K562 (cell line): Measurements from ENCODE around the gene IRAK3. TPM values are rescaled to one million over a fixed set of nuclear protein-coding genes. Genes with fewer than 3 reads are reported as not detected.
A peak's percentile ranks its signal among the peaks of the same experiment; 100 is the strongest.

ENCODE experiments used
- CHAMP1 ChIP-seq: fragments of 450-650 bp; IDR thresholded peaks from 2 replicates; pipeline ENCODE4 v1.6.1; 2016; ENCODE audit warnings: mild to moderate bottlenecking
- CREBBP ChIP-seq: IDR thresholded peaks from one replicate; pipeline ENCODE4 v1.6.1; 2012; ENCODE audit warnings: low read depth, mild to moderate bottlenecking, control low read depth, inconsistent platforms, low read length
- DIDO1 ChIP-seq: fragments of 450-650 bp; IDR thresholded peaks from 2 replicates; pipeline ENCODE4 v1.6.1; 2016; ENCODE audit warnings: low read depth, missing biosample characterization, missing genetic modification characterization
- NR2C2 ChIP-seq, 2 experiments: fragments of 200-800 bp in 1 of 2; sonication (Bioruptor generic) in 1 of 2; sonication (generic) in 1 of 2; formaldehyde crosslinking in 1 of 2; IDR thresholded peaks; 2 replicates each; pipeline versions ENCODE4 v1.6.1 to v1.8.0; 2016 to 2022; ENCODE audit warnings: mild to moderate bottlenecking in 1 of 2, missing compliant biosample characterization in 1 of 2, missing genetic modification characterization in 1 of 2, missing genetic modification reagents in 1 of 2
- RBM22 ChIP-seq: fragments of 200-400 bp; formaldehyde crosslinking; IDR thresholded peaks from 2 replicates; pipeline ENCODE4 v1.6.1; 2018; ENCODE audit warnings: low read length, low read depth; ENCODE audit not compliant: poor library complexity, severe bottlenecking
- SNIP1 ChIP-seq: fragments of 450-650 bp; IDR thresholded peaks from 2 replicates; pipeline ENCODE4 v1.7.1; 2017; ENCODE audit warnings: low read depth, mild to moderate bottlenecking
- TOE1 ChIP-seq, 2 experiments: fragments of 450-650 bp in 1 of 2; sonication (generic) in 1 of 2; formaldehyde crosslinking in 1 of 2; IDR thresholded peaks; 2 replicates each; pipeline versions ENCODE4 v1.7.1 to v1.8.0; 2016 to 2022; ENCODE audit warnings: borderline replicate concordance in 2 of 2, mild to moderate bottlenecking in 2 of 2, antibody characterized with exemption in 1 of 2, inconsistent platforms in 1 of 2, low read depth in 1 of 2, missing genetic modification reagents in 1 of 2, moderate library complexity in 1 of 2
- ZBTB33 ChIP-seq: sonication (generic); formaldehyde crosslinking; IDR thresholded peaks from 2 replicates; pipeline ENCODE4 v1.8.1; 2023; ENCODE audit warnings: mild to moderate bottlenecking, missing genetic modification reagents
- ZBTB40 ChIP-seq, 2 experiments: fragments of 450-650 bp in 1 of 2; sonication (generic) in 1 of 2; formaldehyde crosslinking in 1 of 2; IDR thresholded peaks; 2 replicates each; pipeline versions ENCODE4 v1.7.1 to v1.9.0; 2016 to 2022; ENCODE audit warnings: inconsistent platforms in 1 of 2, mild to moderate bottlenecking in 1 of 2, missing genetic modification reagents in 1 of 2
- ZNF639 ChIP-seq, 2 experiments: fragments of 200-800 bp in 1 of 2; sonication (Bioruptor generic) in 1 of 2; sonication (generic) in 1 of 2; formaldehyde crosslinking in 1 of 2; IDR thresholded peaks in 1 of 2; conservative IDR thresholded peaks in 1 of 2; 2 replicates each; pipeline versions ENCODE4 v1.5.0 to v1.6.1; 2016 to 2020; ENCODE audit warnings: missing compliant biosample characterization in 1 of 2, missing genetic modification characterization in 1 of 2, missing genetic modification reagents in 1 of 2
- polyA plus RNA-seq, 8 experiments: library from polyadenylated mRNA; depleted of rRNA in 4 of 8; stranded (reverse) in 5 of 8; unstranded in 3 of 8; fragments of >200 nt; fragmentation: Nextera tagmentation in 2 of 8; fragmentation: Illumina TruSeq in 1 of 8; extraction: Ambion mirVana in 2 of 8; extraction: Trizol in 1 of 8; gene quantifications; 2 replicates each; pipeline versions ENCODE4 v1.2.1 to v1.2.3, GENCODE V29; 2011 to 2014; ENCODE audit warnings: inconsistent platforms in 1 of 8, missing spikeins in 1 of 8
- total RNA-seq, 7 experiments: library from RNA; depleted of rRNA in 6 of 7; stranded (reverse); fragments of >200 nt in 6 of 7; fragmentation: Illumina TruSeq in 2 of 7; extraction: Trizol in 2 of 7; gene quantifications; 2 replicates each; pipeline versions ENCODE4 v1.2.1 to v1.2.3, GENCODE V29; 2011 to 2021; ENCODE audit warnings: low replicate concordance in 1 of 7

The IRAK3 gene
- total and polyA plus RNA-seq, 9 of the 15 experiments (the other 6 are each of a cell fraction or from before 2014, with no cell fraction given) = 0.06 to 0.09 (median 0.07) TPM; not detected in 6

GRCh38 chr12:66302827-66303169 is 113.8 kb downstream of the IRAK3 start (continued):
- TF ChIP-seq DIDO1 (tag) = no peak
- TF ChIP-seq RBM22 = no peak
- no peak for TF ChIP-seq SNIP1
- TF ChIP-seq ZBTB40 (IDR thresholded peaks at IDR 0.05) = 0 out of 2 replicates have a peak, but pooled peaks have one; percentile 39
- no peak for TF ChIP-seq ZBTB40 (CRISPR knock-in tag; IDR thresholded peaks at IDR 0.05)
- no peak for TF ChIP-seq NR2C2 (CRISPR knock-in tag; IDR thresholded peaks at IDR 0.05)
- TF ChIP-seq NR2C2 (tag; IDR thresholded peaks at IDR 0.05) = peak; percentile 36; the same call in 1 of the 2 replicates
- peak in 1 of 2 experiments; percentile 46; a peak in 1 of 4 replicates for TF ChIP-seq ZNF639 (CRISPR knock-in tag; conservative IDR thresholded peaks at IDR 0.05 in 1 of 2, IDR thresholded peaks at IDR 0.05 in 1 of 2)
- no peak; the same call in 1 of the 2 replicates for TF ChIP-seq TOE1 (IDR thresholded peaks at IDR 0.05; ENCODE audit: borderline replicate concordance)
- TF ChIP-seq TOE1 (CRISPR knock-in tag; IDR thresholded peaks at IDR 0.05; ENCODE audit: borderline replicate concordance, low read depth) = no peak
- TF ChIP-seq CREBBP = no peak
- no peak for TF ChIP-seq ZBTB33 (CRISPR knock-in tag)
- TF ChIP-seq CHAMP1 = no peak
